GM19193 (cell line): Measurements from ENCODE around the gene SLC9A9.

Experiments
- POLR2A ChIP-seq: IDR thresholded peaks from 4 replicates; pipeline ENCODE4 v1.6.1; 2011; ENCODE audit not compliant: insufficient read depth, insufficient read length; ENCODE audit errors: extremely low read depth

Gene SLC9A9

DNA sequence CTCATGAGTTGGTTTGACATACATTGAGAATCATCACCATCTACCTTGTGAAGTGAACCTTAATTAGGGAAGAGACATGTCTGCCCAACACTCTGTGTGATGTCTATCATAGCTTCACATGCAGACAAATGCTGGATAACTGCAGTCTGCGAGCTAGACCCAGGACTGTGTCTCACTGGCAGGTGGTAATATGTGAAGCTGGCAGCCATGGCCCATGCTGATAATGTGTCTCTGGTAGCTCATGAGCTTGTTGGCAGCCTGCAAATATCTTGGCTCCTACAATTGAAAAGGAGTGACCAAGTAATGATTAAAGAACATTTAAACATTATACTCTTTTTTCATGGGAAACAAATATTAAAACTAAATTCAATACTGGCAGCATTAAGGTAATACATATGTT, 493.9 kb downstream of the SLC9A9 start:
- TF ChIP-seq POLR2A = no peak

DNA sequence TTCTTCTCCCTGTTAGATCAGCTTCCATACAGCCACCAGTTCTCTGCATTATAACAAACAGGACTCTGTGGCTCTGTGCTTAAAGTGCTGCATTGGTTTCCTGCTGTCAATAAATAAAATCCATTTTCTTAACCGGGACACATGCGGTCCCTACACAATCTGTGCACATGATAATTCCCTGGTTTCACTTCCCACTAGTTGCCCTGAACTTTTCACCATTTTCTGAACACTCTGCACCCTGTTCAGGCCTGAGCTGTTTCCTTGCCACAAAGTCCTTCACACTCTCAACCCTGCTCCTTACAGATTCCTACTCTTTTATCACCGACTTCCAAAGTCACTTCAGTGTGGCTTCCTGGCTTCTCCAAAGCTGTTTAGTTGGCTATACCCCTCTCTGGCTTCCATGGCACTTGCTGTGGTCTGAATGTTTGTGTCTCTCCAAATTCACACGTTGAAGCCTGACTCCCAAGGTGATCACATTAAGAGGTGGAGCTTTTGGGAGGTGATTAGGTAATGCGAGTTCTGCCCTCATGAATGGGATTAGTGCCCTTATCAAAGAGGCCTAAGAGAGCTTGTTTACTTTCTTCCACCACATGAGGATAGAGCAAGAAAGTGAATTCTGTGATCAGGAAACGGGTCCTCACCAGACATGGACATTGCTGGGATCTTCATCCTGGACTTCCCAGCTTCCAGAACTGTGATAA, 495.3 kb downstream of the SLC9A9 start:
- TF ChIP-seq POLR2A = no peak

DNA sequence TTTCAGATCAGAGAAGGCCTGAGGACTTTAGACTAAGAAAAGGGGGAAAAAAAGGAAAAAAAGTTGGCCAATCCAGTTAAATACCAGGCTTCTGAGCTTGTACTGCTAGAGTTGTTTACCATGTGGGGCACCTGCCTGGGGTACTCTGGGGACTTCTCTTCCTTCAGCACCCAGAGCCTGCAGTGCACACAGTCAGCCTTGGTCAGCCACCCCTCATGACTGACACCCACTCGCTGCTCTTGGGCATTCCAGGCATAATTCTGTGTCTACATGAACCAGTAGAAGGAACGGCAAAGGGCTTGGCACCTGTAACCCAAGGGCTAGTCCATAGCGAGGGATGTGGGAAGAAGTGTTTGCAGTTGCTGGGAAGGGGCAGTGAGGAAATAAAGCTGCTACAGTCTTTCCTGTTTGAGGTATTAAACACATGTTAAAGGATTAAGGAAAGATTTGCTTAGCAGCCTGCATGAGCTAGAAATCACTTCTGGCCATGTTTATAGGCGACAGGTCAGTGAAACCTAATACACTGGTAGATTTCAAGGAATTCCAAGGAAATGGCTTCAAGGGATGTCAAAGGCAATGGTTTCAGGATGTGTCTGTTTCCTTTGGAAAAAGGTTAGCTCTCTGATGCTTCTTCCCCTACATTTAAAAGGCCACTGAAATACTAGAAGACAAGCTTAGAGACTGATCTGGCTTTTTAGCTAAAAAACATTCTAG, 496.2 kb downstream of the SLC9A9 start:
- TF ChIP-seq POLR2A = no peak

DNA sequence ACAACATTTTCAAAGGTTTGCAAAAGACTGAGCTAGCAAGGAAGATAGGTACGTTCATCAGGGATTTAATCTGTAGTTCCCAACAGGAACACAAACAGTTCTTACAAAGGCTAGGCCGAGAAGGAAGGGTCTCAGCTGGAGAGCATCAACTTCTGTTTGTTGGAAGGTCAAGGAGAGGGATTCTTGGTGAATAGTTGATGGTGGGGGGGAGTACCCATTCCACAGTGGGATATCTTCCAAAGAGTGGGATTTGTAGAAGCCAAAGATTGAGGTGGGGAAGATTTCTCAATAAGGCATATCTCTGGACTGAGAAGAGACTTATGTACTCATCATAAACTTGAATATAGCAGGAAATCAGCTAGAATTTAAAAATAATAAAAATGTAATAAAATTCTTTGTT, 496.9 kb downstream of the SLC9A9 start:
- no peak for TF ChIP-seq POLR2A

DNA sequence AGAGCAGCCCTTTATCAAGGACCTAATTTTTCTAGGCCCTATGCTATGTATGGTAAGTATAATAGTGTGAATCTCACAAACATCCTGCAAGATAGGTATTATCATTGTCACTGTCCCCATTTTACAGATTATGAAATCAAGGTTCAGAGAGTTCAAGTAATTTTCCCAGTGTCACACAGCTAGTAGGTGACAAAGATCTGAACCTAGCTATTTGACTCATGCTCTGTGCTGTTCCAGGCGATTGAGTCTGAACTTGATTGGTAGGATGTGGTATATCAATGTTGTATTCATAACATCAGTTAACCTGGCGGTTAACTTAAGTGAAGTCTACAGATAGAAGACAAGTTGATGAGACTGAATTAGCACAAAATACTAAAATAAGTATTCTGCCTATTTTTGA, 498.8 kb downstream of the SLC9A9 start:
- TF ChIP-seq POLR2A = no peak

DNA sequence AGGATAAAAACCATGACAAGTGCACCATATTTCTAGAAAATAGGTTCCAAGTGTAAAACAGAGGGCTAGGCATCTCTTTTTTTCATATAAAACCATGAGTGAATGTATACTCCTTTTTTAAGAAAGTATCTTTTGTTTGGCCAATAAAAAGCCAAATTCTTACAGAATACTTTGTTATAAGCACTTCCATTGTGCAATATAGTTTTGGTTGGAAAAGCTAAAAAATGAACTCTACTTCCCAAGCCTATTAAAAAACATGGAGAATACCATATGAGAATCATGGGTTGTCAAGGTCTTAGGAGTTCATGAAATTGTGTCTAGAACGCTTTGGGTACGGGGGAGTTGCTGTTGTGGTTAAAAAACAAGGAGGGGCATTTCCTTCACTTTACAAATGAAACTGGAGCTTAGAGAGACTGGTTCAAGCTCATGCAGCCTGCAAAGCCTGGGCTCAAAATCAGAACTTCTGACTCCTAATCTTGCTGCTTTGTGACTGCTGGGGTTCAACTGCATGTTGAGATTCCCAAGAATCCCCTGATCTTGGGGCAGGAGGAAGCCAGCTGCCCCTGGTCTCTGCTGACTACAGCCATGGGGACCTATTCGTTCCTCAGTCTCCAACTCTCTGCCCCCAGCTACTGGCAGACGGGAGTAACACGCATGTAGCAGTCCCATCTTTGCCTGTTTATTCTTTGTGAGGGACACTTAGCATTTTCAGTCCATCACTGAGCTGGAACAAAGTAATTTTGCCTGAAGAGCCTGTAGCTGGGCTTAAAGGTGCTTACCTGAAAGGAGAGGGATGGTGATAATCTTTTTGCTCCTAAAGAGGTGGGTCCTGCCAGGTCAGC, 499.6 kb downstream of the SLC9A9 start:
- TF ChIP-seq POLR2A = no peak

DNA sequence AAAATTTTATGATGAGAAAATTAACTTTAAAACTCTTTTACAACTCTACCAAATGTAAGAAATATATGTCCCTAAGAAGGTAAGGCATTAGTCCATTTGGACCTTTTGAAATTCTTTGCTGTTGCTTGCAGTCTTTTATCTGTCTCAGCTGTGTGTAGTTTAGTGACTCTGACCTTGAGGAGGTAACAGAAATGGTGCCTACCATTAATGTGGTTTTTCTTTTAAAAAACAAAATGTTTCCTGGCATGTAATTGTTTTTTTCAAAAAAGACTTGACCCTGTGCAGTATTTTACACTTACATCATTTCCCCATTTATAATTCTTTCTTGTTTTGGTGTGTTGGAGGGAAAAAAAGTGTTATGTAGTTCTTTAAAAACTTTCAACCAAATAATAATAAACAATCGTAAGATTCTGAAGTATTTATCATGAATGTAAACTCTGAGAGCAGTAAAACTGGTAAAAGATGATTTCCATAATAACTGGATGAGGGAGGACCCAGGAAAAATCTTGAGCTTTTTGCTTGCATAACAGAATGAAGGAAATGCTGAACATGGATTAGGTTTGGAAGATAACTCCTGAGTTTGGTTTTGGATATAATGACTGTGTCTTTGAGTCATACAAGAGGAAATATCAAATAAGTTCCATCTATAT, 503.6 kb downstream of the SLC9A9 start:
- TF ChIP-seq POLR2A = no peak

DNA sequence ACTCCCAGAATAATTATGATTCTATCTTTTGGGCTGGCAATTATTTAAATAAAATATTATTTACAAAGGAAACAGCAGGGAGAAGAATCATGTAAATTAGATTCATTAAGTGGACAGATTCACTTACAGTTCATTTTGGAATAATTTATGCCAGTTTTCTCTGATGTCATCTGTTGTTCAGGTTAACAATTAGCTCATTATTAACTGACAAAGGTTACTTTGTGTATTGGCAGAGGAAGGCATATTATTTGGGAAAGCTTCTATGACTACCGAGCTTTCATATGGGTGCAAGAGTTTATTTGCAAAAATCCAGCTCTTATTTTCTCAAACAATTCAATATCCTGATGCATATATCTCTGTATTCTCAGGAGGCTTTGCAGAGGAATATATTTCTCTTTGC, 504.3 kb downstream of the SLC9A9 start:
- no peak for TF ChIP-seq POLR2A

DNA sequence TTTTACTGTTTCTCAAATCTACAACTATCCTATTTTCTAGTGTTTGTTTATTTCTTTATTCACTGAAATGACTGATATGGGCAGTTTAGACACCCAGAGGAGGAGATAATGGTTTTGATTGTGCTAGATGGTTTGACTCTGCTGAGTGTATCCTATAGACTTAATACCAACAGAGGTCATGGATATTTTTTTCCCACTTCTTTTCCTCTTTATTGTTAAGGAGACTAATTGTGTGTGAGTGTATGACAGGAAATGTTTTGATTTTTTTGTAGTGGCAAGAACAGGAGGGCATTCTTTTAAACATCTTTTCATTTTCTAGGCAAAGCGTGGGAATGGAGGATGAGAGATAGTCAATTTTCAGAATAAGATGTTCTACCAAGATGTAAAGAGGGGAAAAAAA, 505.2 kb downstream of the SLC9A9 start:
- no peak for TF ChIP-seq POLR2A

DNA sequence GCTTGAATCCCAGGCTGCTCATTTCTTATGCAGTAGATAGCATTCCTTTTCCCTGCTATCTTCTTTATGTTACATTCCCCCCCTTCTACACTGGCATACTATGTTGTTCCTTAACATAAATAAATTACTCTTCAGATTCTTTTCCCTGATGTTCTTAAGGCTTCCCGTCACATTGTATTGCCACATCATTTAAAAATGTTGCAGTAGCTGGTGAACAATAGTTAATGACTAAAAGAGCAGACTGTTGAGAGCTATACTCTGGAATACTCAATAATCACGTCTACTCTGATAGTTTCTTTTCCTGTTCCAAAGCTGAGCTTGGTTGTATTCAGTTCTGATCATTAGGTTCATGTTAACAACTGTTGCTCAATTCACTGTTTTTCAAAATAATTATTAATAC, 508.8 kb downstream of the SLC9A9 start:
- TF ChIP-seq POLR2A = no peak

DNA sequence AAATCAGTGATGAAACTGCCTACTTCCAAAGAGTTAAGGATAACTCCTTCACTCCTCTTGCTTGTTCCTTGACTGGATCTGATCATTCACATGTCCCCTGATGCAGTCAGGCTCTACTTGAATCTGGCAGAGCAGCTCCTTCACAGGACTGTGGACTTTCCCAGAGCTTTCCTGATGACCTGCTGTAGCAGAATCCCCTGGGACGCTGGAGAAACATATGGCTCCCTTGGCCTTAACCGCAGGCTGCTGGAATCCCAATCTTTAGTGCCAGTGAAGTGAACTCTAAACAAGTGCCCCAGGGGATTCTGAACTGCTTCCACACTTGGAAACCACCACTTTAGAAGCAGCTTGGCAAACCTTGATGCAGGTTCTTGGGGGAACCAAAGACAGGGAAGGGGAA, 510.9 kb downstream of the SLC9A9 start:
- no peak for TF ChIP-seq POLR2A

DNA sequence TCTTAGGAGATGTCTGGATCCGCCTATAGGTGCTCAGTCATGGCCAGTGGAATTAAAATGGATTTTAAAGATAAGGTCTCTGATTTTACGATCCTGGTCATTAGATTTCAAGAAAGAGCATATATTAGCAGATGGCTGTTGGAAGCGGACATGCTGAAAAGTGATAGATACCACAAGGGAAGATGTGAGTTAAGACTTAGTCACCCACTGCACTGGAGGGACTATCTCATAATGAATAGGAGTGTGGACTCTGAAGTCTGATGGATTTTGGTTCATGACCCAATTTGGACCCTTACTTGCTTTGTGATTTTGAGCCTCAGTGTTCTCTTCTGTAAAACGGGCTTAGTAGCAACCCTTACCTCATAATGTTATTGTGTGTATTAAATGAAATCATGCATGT, 514.0 kb downstream of the SLC9A9 start:
- TF ChIP-seq POLR2A = no peak

DNA sequence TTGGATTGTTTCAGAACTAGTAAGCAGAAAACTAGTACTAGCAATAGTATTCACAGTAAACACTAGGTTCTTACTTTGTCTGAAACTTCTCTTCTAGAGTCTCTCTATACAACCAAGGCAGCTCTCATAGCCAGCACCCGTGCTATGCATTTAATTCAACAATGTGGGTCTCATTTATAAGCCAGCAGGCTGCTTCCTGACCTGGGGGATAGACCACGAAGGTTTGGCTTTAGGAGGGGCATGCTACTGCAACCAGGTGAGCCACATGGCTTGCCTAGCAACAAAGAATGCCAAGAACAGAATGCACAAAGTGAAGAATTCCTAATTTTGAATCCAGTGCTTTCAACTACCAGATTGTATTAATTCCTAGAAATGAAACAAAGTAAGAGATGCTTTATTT, 514.9 kb downstream of the SLC9A9 start:
- TF ChIP-seq POLR2A = no peak

DNA sequence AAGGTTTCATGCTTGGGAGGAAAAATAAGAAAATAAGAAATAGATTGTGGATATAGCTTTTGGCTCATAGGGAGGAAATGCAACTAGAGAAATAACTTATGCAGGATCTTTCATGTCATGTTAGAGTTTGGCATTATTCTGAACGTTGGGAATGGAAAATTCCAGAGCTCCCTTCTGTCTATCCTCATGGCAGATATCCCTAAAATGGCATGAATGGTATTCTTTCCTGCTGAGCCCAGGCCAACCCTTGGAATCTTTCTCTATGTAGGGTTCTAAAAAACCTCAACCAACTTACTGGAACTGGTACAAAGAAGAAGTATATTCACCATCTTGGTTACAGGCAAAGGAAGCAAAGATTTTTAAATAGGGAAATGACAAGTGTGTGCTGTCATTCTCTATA, 516.2 kb downstream of the SLC9A9 start:
- no peak for TF ChIP-seq POLR2A

DNA sequence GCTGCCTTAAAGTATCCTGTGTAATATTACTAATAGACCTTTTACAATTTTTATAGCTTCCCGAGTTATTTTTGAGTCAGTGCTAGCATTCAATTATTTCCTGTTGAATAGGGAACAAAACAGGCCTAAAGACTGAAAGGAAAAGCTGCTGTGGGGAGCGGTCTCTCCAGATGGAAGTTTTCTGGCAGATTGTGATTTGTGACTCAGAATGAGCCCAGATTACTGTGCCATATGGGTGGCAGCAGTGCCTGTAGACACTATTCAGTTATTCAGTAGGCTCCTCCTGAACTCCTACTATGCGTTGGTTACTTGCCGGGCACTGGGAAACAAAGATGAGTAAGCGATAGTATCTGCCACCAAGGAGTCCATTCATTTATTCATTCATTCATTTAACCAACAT, 516.9 kb downstream of the SLC9A9 start:
- TF ChIP-seq POLR2A = no peak
